Brain microvascular endothelial cell (primary cell): ENCODE results near the gene HPS1.

ENCODE experiments used
- DNase-seq: peaks from one replicate; pipeline ENCODE4 v3.0.0-alpha.2; 2020
- H3K27ac ChIP-seq: fragments of 250-450 bp; sonication (Bioruptor Pico); 2 replicates; pipeline ENCODE4 v1.5.1; 2020; ENCODE audit warnings: mild to moderate bottlenecking, moderate library complexity
- H3K27me3 ChIP-seq: fragments of 250-450 bp; sonication (Bioruptor Pico); replicated peaks from 2 replicates; pipeline ENCODE4 v1.5.1; 2020; ENCODE audit warnings: mild to moderate bottlenecking
- H3K36me3 ChIP-seq: fragments of 250-450 bp; sonication (Bioruptor Pico); replicated peaks from 2 replicates; pipeline ENCODE4 v1.5.1; 2020; ENCODE audit warnings: mild to moderate bottlenecking
- H3K4me3 ChIP-seq: 2 replicates; pipeline ENCODE4 v1.5.1; 2011; ENCODE audit warnings: low read depth, mild to moderate bottlenecking, control low read depth, low read length, moderate library complexity
- in situ Hi-C: cut with HindIII; loops from 2 replicates; pipeline ENCODE4 v1.10.0; 2017; ENCODE audit warnings: low sequenced_read_pairs, low pct_ligation_motif_present
- TF ChIP-seq, protein P1 (sequence below): IDR thresholded peaks from 2 replicates; pipeline ENCODE4 v1.5.1; 2011; ENCODE audit warnings: low read depth, mild to moderate bottlenecking, moderate library complexity, low read length, control low read depth, inconsistent platforms; ENCODE audit errors: missing control alignments

HPS1 gene

DNA sequence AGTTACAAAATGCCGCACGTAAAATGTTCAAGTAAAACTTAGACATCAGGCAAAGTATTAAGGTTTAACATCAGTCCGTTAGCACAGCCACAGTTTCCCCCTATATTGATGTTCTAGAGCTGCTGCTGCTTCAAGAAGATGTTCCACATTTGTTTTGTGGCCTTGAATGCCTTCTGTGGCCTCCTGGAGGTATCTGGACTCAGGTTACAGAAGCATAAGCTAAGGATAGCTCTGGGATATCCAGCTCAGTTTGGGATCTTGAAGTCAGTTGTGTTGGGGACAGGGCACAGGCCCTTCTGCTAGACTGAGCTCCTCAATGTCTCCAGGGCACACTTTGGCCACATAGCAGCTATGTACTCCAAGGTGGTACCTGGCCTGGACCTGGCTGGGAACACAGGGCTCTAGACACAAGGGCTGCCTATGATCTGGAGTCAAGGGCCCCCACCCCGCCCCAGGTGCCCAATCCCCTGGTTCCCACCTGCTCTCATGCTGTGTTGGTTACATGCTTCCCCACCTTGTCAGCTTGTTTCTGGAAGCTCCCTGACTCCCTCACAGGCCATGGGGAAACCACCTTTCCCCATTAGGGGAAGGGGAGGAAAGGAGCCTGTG is 36.5 kb downstream of the HPS1 start:
- no peak overlapping the region for H3K27ac ChIP-seq
- H3K36me3 ChIP-seq = no peaks in the 10 kb centered on the region
- H3K27me3 ChIP-seq = no peaks in the 10 kb centered on the region
- TF ChIP-seq, protein P1, sequence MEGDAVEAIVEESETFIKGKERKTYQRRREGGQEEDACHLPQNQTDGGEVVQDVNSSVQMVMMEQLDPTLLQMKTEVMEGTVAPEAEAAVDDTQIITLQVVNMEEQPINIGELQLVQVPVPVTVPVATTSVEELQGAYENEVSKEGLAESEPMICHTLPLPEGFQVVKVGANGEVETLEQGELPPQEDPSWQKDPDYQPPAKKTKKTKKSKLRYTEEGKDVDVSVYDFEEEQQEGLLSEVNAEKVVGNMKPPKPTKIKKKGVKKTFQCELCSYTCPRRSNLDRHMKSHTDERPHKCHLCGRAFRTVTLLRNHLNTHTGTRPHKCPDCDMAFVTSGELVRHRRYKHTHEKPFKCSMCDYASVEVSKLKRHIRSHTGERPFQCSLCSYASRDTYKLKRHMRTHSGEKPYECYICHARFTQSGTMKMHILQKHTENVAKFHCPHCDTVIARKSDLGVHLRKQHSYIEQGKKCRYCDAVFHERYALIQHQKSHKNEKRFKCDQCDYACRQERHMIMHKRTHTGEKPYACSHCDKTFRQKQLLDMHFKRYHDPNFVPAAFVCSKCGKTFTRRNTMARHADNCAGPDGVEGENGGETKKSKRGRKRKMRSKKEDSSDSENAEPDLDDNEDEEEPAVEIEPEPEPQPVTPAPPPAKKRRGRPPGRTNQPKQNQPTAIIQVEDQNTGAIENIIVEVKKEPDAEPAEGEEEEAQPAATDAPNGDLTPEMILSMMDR = no peak
- H3K4me3 ChIP-seq = no peak overlapping the region
- no peak for DNase-seq
- in situ Hi-C loops = no loop called here

DNA sequence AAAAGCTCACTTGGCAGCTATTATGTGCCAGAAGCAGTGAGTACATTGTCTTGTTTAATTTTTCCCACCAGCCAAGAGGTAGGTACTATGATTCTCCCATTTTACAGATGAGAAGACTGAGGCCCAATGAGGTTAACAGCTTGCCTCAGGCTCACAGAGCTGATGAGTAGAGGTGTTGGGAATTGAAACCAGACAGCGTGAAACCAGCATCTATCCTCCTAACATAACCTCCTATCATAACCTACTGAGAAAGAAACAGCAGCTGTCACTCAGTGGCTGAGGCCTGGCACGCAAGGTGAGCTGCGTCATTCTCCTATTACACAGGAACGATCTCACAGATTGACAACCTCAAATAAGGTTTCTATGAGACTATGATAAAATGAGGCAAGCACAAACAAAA is 37.9 kb downstream of the HPS1 start:
- in situ Hi-C loops = no loop called here
- Histone ChIP-seq H3K27ac (no peak overlapping the region), H3K4me3 (no peak overlapping the region), H3K27me3 (no peaks in the 10 kb centered on the region), H3K36me3 (no peaks in the 10 kb centered on the region)
- no peak for DNase-seq
- TF ChIP-seq, protein P1 = no peak

DNA sequence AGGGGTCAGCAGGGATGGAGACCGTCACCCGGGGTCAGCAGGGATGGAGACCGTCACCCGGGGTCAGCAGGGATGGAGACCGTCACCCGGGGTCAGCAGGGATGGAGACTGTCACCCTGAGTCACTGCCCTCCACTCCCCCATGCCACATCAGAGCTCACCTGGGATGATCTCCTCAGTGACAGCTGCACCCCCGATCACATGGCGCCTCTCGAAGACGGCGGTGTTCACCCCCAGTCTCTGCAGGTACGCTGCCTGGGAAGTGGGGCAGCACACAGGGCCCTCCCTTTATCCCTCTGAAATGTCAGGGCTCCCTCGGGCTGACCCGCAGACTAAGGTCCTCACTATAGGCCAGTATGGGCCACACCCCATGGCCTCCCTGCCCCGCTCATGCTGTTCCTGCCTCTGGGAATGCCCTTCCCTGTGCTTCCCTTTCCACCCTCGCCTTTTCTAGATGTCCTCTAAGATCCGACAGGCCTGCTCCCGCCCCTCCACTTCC is 38.9 kb downstream of the HPS1 start:
- in situ Hi-C loops = no loop called here

DNA sequence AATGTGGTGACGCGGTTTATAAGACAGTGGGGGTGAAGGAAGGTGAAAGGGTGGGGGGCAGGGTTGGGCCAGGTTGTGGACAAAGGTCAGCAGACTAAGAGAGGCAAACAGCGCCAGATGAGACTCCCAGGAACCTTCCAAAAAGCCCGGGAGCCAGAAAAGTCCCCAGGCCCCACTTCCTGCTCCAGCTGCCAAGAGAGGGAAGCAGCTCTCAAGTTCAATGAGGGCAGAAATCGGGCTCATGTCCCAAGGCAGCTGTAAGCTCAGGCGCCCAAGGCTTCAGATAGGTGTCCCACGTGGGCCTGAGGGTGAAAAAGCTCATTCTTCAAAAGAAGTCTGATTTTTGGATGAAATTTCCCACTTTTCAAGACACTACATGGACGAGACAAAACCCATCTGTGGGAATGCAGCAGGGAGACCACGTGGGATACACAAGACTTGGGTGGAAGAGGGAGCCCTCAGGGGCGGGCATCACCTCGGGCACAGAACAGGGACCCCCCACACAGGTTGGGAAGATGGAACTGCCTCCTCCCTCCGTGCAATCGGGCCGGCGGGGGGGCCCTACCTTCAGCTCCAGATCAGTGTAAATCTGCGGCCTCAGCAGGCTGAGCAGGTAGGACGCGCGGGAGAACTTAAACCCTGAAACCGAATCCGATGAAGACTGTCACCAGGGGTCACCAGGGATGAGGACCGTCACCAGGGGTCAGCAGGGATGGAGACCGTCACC is 39.6 kb downstream of the HPS1 start:
- no peaks in the 10 kb centered on the region for H3K36me3 ChIP-seq
- in situ Hi-C loops = no loop called here
- DNase-seq = no peak
- no peak overlapping the region for H3K27ac ChIP-seq
- TF ChIP-seq, protein P1 = no peak
- no peaks in the 10 kb centered on the region for H3K27me3 ChIP-seq
- H3K4me3 ChIP-seq = no peak overlapping the region

More for the DNA sequence above, 38.9 kb downstream of the HPS1 start:
- no peak overlapping the region for H3K27ac ChIP-seq
- TF ChIP-seq, protein P1 = no peak
- no peaks in the 10 kb centered on the region for H3K27me3 ChIP-seq
- DNase-seq = no peak
- H3K4me3 ChIP-seq = no peak overlapping the region
- no peaks in the 10 kb centered on the region for H3K36me3 ChIP-seq

DNA sequence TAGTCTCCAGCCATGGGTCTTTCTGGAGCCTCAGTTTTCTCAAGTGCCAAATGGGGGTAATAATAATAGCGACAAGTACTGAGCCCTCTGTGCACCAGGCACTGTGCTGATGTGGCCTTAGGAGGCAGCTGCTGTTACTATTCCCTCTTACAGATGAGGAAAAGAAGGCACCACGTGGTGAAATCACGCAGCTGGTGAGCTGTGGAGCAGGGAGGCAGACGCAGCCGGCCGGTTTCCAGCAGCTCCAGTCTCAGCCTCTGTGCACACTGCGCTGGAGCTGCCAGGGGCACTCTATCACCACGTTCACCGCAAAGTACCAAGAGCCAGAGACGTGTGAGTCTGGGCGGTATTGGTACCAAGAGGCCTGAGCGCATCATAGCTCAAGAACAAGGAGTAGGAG is 41.3 kb downstream of the HPS1 start:
- H3K27ac ChIP-seq = no peak overlapping the region
- DNase-seq = no peak
- H3K27me3 ChIP-seq = no peaks in the 10 kb centered on the region
- no peak overlapping the region for H3K4me3 ChIP-seq
- H3K36me3 ChIP-seq = no peaks in the 10 kb centered on the region
- in situ Hi-C loops = no loop called here
- TF ChIP-seq, protein P1 = no peak
